Mesothelial cell of epicardium (in vitro differentiated cells): ENCODE results near the gene CPSF2. TPM values are rescaled to one million over a fixed set of nuclear protein-coding genes. Genes with fewer than 3 reads are reported as not detected.

Source experiments
- DNase-seq, 2 experiments: peaks; one replicate each; pipeline ENCODE4 v3.0.0; 2021; ENCODE audit warnings: low spot score in 2 of 2; ENCODE audit not compliant: unreplicated experiment in 2 of 2
- H3K27ac Mint-ChIP-seq: 2 replicates; pipeline ENCODE4 v1.8.0; 2021; ENCODE audit warnings: mixed read lengths
- H3K27me3 Mint-ChIP-seq: 2 replicates; pipeline ENCODE4 v1.8.0; 2021; ENCODE audit warnings: low read depth, mixed read lengths
- H3K36me3 Mint-ChIP-seq: 2 replicates; pipeline ENCODE4 v1.8.0; 2021; ENCODE audit warnings: mixed read lengths
- H3K4me1 Mint-ChIP-seq: 2 replicates; pipeline ENCODE4 v1.8.0; 2021; ENCODE audit warnings: mixed read lengths
- H3K4me3 Mint-ChIP-seq: 2 replicates; pipeline ENCODE4 v1.8.0; 2021; ENCODE audit warnings: mild to moderate bottlenecking, moderate library complexity, mixed read lengths
- H3K9me3 Mint-ChIP-seq: 2 replicates; pipeline ENCODE4 v1.8.0; 2021; ENCODE audit warnings: mixed read lengths
- CTCF ChIP-seq: fragments of 200-600 bp; sonication (generic); IDR thresholded peaks from one replicate; pipeline ENCODE4 v1.5.0; 2021; ENCODE audit warnings: antibody characterized with exemption; ENCODE audit not compliant: unreplicated experiment
- total RNA-seq: library from RNA; stranded (reverse); gene quantifications from 3 replicates; pipeline ENCODE4 v1.2.1, GENCODE V29; 2021

CPSF2 gene
- total RNA-seq, 1 donor from 2014 or later: 58.1 TPM

GRCh38 chr14:92154283-92154942 lies 32.6 kb downstream of the CPSF2 start:
- no peak for TF ChIP-seq CTCF
- no peak overlapping the region for H3K4me3 Mint-ChIP-seq
- H3K9me3 Mint-ChIP-seq: no peaks in the 10 kb centered on the region
- no peak overlapping the region for H3K27ac Mint-ChIP-seq
- H3K4me1 Mint-ChIP-seq: no peaks in the 10 kb centered on the region
- H3K36me3 Mint-ChIP-seq: peaks cover 48% of the 10 kb centered on the region
- H3K27me3 Mint-ChIP-seq: no peaks in the 10 kb centered on the region
- no peak for DNase-seq

GRCh38 chr14:92160619-92161018 lies 38.9 kb downstream of the CPSF2 start:
- H3K4me1 Mint-ChIP-seq: no peaks in the 10 kb centered on the region
- peaks cover 18% of the 10 kb centered on the region for H3K9me3 Mint-ChIP-seq
- no peak overlapping the region for H3K27ac Mint-ChIP-seq
- H3K27me3 Mint-ChIP-seq: no peaks in the 10 kb centered on the region
- no peak for DNase-seq
- no peak for TF ChIP-seq CTCF
- no peak overlapping the region for H3K4me3 Mint-ChIP-seq
- H3K36me3 Mint-ChIP-seq: peaks cover 58% of the 10 kb centered on the region

GRCh38 chr14:92161521-92161920 lies 39.8 kb downstream of the CPSF2 start:
- DNase-seq: no peak
- peaks cover 56% of the 10 kb centered on the region for H3K36me3 Mint-ChIP-seq
- TF ChIP-seq CTCF: no peak
- no peaks in the 10 kb centered on the region for H3K27me3 Mint-ChIP-seq
- H3K27ac Mint-ChIP-seq: no peak overlapping the region
- H3K4me3 Mint-ChIP-seq: no peak overlapping the region
- peaks cover 18% of the 10 kb centered on the region for H3K9me3 Mint-ChIP-seq
- no peaks in the 10 kb centered on the region for H3K4me1 Mint-ChIP-seq

- TF ChIP-seq CTCF: no peak
- H3K27me3 Mint-ChIP-seq: no peaks in the 10 kb centered on the region
- peaks cover 56% of the 10 kb centered on the region for H3K36me3 Mint-ChIP-seq
- peaks cover 21% of the 10 kb centered on the region for H3K9me3 Mint-ChIP-seq
- H3K4me3 Mint-ChIP-seq: no peak overlapping the region
- DNase-seq: no peak
- no peaks in the 10 kb centered on the region for H3K4me1 Mint-ChIP-seq
- H3K27ac Mint-ChIP-seq: no peak overlapping the region
Observed at GRCh38 chr14:92164958-92165357, 43.2 kb downstream of the CPSF2 start.

- Mint-ChIP-seq H3K9me3 (peaks cover 4% of the 10 kb centered on the region), H3K27ac (no peak overlapping the region), H3K4me1 (no peaks in the 10 kb centered on the region), H3K27me3 (no peaks in the 10 kb centered on the region), H3K36me3 (peaks cover 5% of the 10 kb centered on the region), H3K4me3 (no peak overlapping the region)
- no peak for DNase-seq
- TF ChIP-seq CTCF: no peak
Observed at GRCh38 chr14:92173668-92174067, 51.9 kb downstream of the CPSF2 start.

- TF ChIP-seq CTCF: no peak
- H3K27ac Mint-ChIP-seq: no peak overlapping the region
Observed at GRCh38 chr14:92175811-92176210, 54.0 kb downstream of the CPSF2 start.

More at GRCh38 chr14:92175811-92176210, 54.0 kb downstream of the CPSF2 start:
- Mint-ChIP-seq H3K4me3 (no peak overlapping the region), H3K4me1 (no peaks in the 10 kb centered on the region), H3K9me3 (peaks cover 4% of the 10 kb centered on the region), H3K27me3 (no peaks in the 10 kb centered on the region), H3K36me3 (no peaks in the 10 kb centered on the region)
- no peak for DNase-seq
